K562 (cell line): ENCODE data around the gene LATS2. TPM values are rescaled to one million over a fixed set of nuclear protein-coding genes. Genes with fewer than 3 reads are reported as not detected.
A peak's percentile ranks its signal among the peaks of the same experiment; 100 is the strongest.
"Not testable (repeated sequence)": the region's sequence is repeated elsewhere in the genome, so short reads cannot be mapped to it uniquely, and the experiment has no call there.

ENCODE experiments used
- ATAC-seq: fragments of 200-7000 bp; cut with Tn5 transposase; 3 replicates; pipeline ENCODE4 v1.9.1; 2020; ENCODE audit warnings: moderate library complexity
- BruUV-seq: library from RNA; stranded (reverse); fragments of 400-500 nt; replicated peaks from 2 replicates; lab custom pipeline; 2021; lab: Mats Ljungman, UMichigan
- CTCF ChIA-PET: fragments of 300-600 bp; formaldehyde crosslinking; extraction: SDS; loops from one replicate; lab custom pipeline; 2021; ENCODE audit warnings: low intra/inter-chr PET ratio; lab: Yijun Ruan, JAX
- POLR2A ChIA-PET: fragments of 300-600, 350-650 bp; sonication (Branson Sonifier 250); formaldehyde crosslinking; extraction: SDS; loops from one replicate; lab custom pipeline; 2021; ENCODE audit warnings: antibody characterized with exemption, inconsistent platforms; lab: Yijun Ruan, JAX
- DNase-seq, 4 experiments: peaks; one replicate each; pipeline versions ENCODE4 v3.0.0 to v3.0.0-alpha.2; 2011 to 2018; ENCODE audit warnings: low spot score in 3 of 4, mixed read lengths in 3 of 4; ENCODE audit errors: extremely low read depth in 1 of 4
- FAIRE-seq: peaks from 2 replicates; lab custom pipeline; 2011; peaks lifted over from hg19 to GRCh38; lab: Jason Lieb, UNC
- H2AFZ ChIP-seq: 2 replicates; pipeline ENCODE4 v1.6.0; 2011; ENCODE audit warnings: low read depth, low read length, control low read depth, inconsistent platforms
- H3K27ac ChIP-seq: fragments of 200-600 bp; 3 replicates; pipeline ENCODE4 v1.8.0; 2011; ENCODE audit warnings: low read depth, mild to moderate bottlenecking, control low read depth, inconsistent platforms, low read length, moderate library complexity, mixed read lengths; ENCODE audit errors: extremely low read depth
- H3K27me3 ChIP-seq, 2 experiments: fragments of 300-600 bp in 1 of 2; 2 replicates in 1 of 2; 3 replicates in 1 of 2; pipeline versions ENCODE4 v1.6.0 to v1.8.0; 2011; ENCODE audit warnings: inconsistent platforms in 2 of 2, low read length in 2 of 2, mild to moderate bottlenecking in 1 of 2, mixed read lengths in 1 of 2, moderate library complexity in 1 of 2; ENCODE audit not compliant: control insufficient read depth in 2 of 2, insufficient read depth in 2 of 2
- H3K36me3 ChIP-seq: fragments of 300-600 bp; 3 replicates; pipeline ENCODE4 v1.8.0; 2011; ENCODE audit warnings: mild to moderate bottlenecking, low read length, inconsistent platforms; ENCODE audit not compliant: control insufficient read depth, insufficient read depth
- H3K4me1 ChIP-seq, 2 experiments: fragments of 200-600 bp in 1 of 2; replicated peaks in 1 of 2; 2 replicates in 1 of 2; 3 replicates in 1 of 2; pipeline versions ENCODE4 v1.5.1 to v1.8.0; 2011; ENCODE audit warnings: inconsistent platforms in 2 of 2, low read length in 2 of 2, mild to moderate bottlenecking in 1 of 2, mixed read lengths in 1 of 2, moderate library complexity in 1 of 2; ENCODE audit not compliant: control insufficient read depth in 2 of 2, insufficient read depth in 2 of 2
- H3K4me2 ChIP-seq: 2 replicates; pipeline ENCODE4 v1.6.1; 2011; ENCODE audit warnings: low read length, control low read depth, inconsistent platforms, mixed read lengths; ENCODE audit not compliant: insufficient read depth
- H3K4me3 ChIP-seq: fragments of 200-600 bp; sonication (generic), shearing (Covaris generic); 2 replicates; pipeline ENCODE4 v1.5.1; 2016; ENCODE audit warnings: control low read depth, inconsistent platforms
- H3K79me2 ChIP-seq: fragments of 200-600 bp; 3 replicates; pipeline ENCODE4 v1.8.0; 2011; ENCODE audit warnings: low read length, inconsistent platforms; ENCODE audit not compliant: control insufficient read depth, insufficient read depth
- H3K9ac ChIP-seq, 2 experiments: 2 replicates each; pipeline versions ENCODE4 v1.6.0 to v1.6.1; 2011; ENCODE audit warnings: low read depth in 2 of 2, low read length in 2 of 2, control low read depth in 1 of 2, inconsistent platforms in 1 of 2, mild to moderate bottlenecking in 1 of 2, mixed read lengths in 1 of 2; ENCODE audit not compliant: insufficient read depth in 1 of 2
- H3K9me1 ChIP-seq: one replicate; pipeline ENCODE4 v1.6.0; 2011; ENCODE audit warnings: inconsistent platforms, mild to moderate bottlenecking, low read length, moderate library complexity; ENCODE audit not compliant: control insufficient read depth, insufficient read depth
- H3K9me3 ChIP-seq: replicated peaks from 2 replicates; pipeline ENCODE4 v1.5.1; 2011; ENCODE audit warnings: low read depth, low read length, inconsistent platforms; ENCODE audit not compliant: control insufficient read depth, insufficient read depth
- H4K20me1 ChIP-seq: replicated peaks from 2 replicates; pipeline ENCODE4 v1.6.1; 2011; ENCODE audit warnings: low read length, inconsistent platforms, mixed read lengths; ENCODE audit not compliant: control insufficient read depth, insufficient read depth
- ERF ChIP-seq: fragments of 450-650 bp; formaldehyde crosslinking; IDR thresholded peaks from 2 replicates; pipeline ENCODE4 v1.4.0; 2020; ENCODE audit warnings: mild to moderate bottlenecking, mixed read lengths
- MEIS2 ChIP-seq: fragments of 450-650 bp; IDR thresholded peaks from 2 replicates; pipeline ENCODE4 v1.6.1; 2014; ENCODE audit warnings: mild to moderate bottlenecking; ENCODE audit not compliant: partially characterized antibody
- NFIC ChIP-seq: fragments of 450-650 bp; IDR thresholded peaks from 2 replicates; pipeline ENCODE4 v1.6.1; 2017; ENCODE audit warnings: mild to moderate bottlenecking, inconsistent platforms
- NRF1 ChIP-seq, 2 experiments: fragments of 450-650 bp; IDR thresholded peaks in 1 of 2; conservative IDR thresholded peaks in 1 of 2; 2 replicates each; pipeline ENCODE4 v1.6.1; 2014; ENCODE audit warnings: mild to moderate bottlenecking in 2 of 2
- PBX2 ChIP-seq, 2 experiments: IDR thresholded peaks in 1 of 2; conservative IDR thresholded peaks in 1 of 2; 2 replicates each; pipeline ENCODE4 v1.6.1; 2016; ENCODE audit warnings: low read depth in 2 of 2, mild to moderate bottlenecking in 1 of 2, missing compliant biosample characterization in 1 of 2, missing genetic modification characterization in 1 of 2, moderate library complexity in 1 of 2
- PKNOX1 ChIP-seq: fragments of 450-650 bp; IDR thresholded peaks from 2 replicates; pipeline ENCODE4 v1.6.1; 2016
- PURB ChIP-seq: sonication (generic); formaldehyde crosslinking; IDR thresholded peaks from 2 replicates; pipeline ENCODE4 v1.9.0; 2021; ENCODE audit warnings: low read depth, mild to moderate bottlenecking, missing genetic modification reagents
- TCF7L2 ChIP-seq: fragments of 150-350 bp; IDR thresholded peaks from 2 replicates; pipeline ENCODE4 v1.6.1; 2016; ENCODE audit warnings: low read depth, mild to moderate bottlenecking, low read length, moderate library complexity
- WGBS: fragments of 100-300 bp; shearing (Covaris generic); methylation state at CpG from one replicate; pipeline ENCODE4 v1.1.6; 2016; ENCODE audit warnings: low coverage, mixed read lengths; ENCODE audit not compliant: insufficient coverage; ENCODE audit errors: missing lambda C conversion rate; 5-methylcytosine and 5-hydroxymethylcytosine counted together
- in situ Hi-C: fragments of 300-500 bp; cut with MboI; formaldehyde crosslinking; loops from 4 replicates; pipeline ENCODE4 v1.15.0; 2018; ENCODE audit warnings: inconsistent platforms, mixed read lengths
- intact Hi-C: fragments of 100-400 bp; cut with micrococcal nuclease; formaldehyde crosslinking; loops from 2 replicates; pipeline ENCODE4 v1.14.2; 2022
- polyA plus RNA-seq, 8 experiments: library from polyadenylated mRNA; depleted of rRNA in 4 of 8; stranded (reverse) in 5 of 8; unstranded in 3 of 8; fragments of >200 nt; fragmentation: Nextera tagmentation in 2 of 8; fragmentation: Illumina TruSeq in 1 of 8; extraction: Ambion mirVana in 2 of 8; extraction: Trizol in 1 of 8; gene quantifications; 2 replicates each; pipeline versions ENCODE4 v1.2.1 to v1.2.3, GENCODE V29; 2011 to 2014; ENCODE audit warnings: inconsistent platforms in 1 of 8, missing spikeins in 1 of 8
- total RNA-seq, 7 experiments: library from RNA; depleted of rRNA in 6 of 7; stranded (reverse); fragments of >200 nt in 6 of 7; fragmentation: Illumina TruSeq in 2 of 7; extraction: Trizol in 2 of 7; gene quantifications; 2 replicates each; pipeline versions ENCODE4 v1.2.1 to v1.2.3, GENCODE V29; 2011 to 2021; ENCODE audit warnings: low replicate concordance in 1 of 7

The LATS2 gene
- total and polyA plus RNA-seq, 9 of the 15 experiments (the other 6 are each of a cell fraction or from before 2014, with no cell fraction given): 0.18 to 3.7 (median 0.76) TPM

- ATAC-seq, H3K9me1 ChIP-seq, H3K4me1 ChIP-seq, H2AFZ ChIP-seq, in situ Hi-C loops, H4K20me1 ChIP-seq, H3K4me2 ChIP-seq, DNase-seq, H3K36me3 ChIP-seq, H3K9ac ChIP-seq, FAIRE-seq, H3K9me3 ChIP-seq, BruUV-seq, H3K27me3 ChIP-seq, H3K27ac ChIP-seq: not testable (repeated sequence)
- peak; percentile 74 to 79 for TF ChIP-seq NRF1 (conservative IDR thresholded peaks at IDR 0.05 in 1 of 2, IDR thresholded peaks at IDR 0.05 in 1 of 2)
- TF ChIP-seq, all 486 proteins: peak for 1; not testable (repeated sequence) for 485
- CTCF ChIA-PET, H3K79me2 ChIP-seq, intact Hi-C loops, POLR2A ChIA-PET, H3K4me3 ChIP-seq: not testable (repeated sequence)
- 11% methylated on average over 6 of the region's 10 CpGs for WGBS
Observed at GRCh38 chr13:20961663-20962062, 99.7 kb downstream of the LATS2 start.

GRCh38 chr13:20960663-20961309, 100.6 kb downstream of the LATS2 start:
- no peak overlapping the region for H3K9ac ChIP-seq
- no TSS peak for BruUV-seq
- H3K9me1 ChIP-seq: no peaks in the 10 kb centered on the region
- H3K9me3 ChIP-seq: no peaks in the 10 kb centered on the region
- H3K79me2 ChIP-seq: no peaks in the 10 kb centered on the region
- H3K4me1 ChIP-seq: no peaks in the 10 kb centered on the region; a peak in 1 of 5 replicates
- FAIRE-seq (no peak), DNase-seq (peak in 1 of 4 experiments; percentile 9), ATAC-seq (no peak)
- H3K4me2 ChIP-seq: no peak overlapping the region
- peak; percentile 33 for TF ChIP-seq MEIS2
- no peak for TF ChIP-seq ERF (CRISPR knock-in tag)
- no peak for TF ChIP-seq PURB
- TF ChIP-seq PKNOX1: peak; percentile 66
- TF ChIP-seq TCF7L2: no peak
- TF ChIP-seq PBX2 (CRISPR knock-in tag; IDR thresholded peaks at IDR 0.05; ENCODE audit: low read depth): no peak
- TF ChIP-seq PBX2 (tag; conservative IDR thresholded peaks at IDR 0.05; ENCODE audit: low read depth): 0 out of 2 replicates have a peak, but pooled peaks have one; percentile 26
- TF ChIP-seq NFIC: peak; percentile 22; the same call in 1 of the 2 replicates
- ChIA-PET POLR2A (no interaction called here), CTCF (no interaction called here)
- WGBS: 0% methylated on average over 12 of the region's 14 CpGs
- no peaks in the 10 kb centered on the region for H3K36me3 ChIP-seq
- no peak overlapping the region for H2AFZ ChIP-seq
- intact Hi-C loops: no loop called here
- H3K27me3 ChIP-seq: peaks cover 4 to 10% of the 10 kb centered on the region in 2 experiments; a peak in 3 of 5 replicates
- in situ Hi-C loops: no loop called here
- no peak overlapping the region for H3K4me3 ChIP-seq
- no peak overlapping the region for H3K27ac ChIP-seq
- H4K20me1 ChIP-seq: no peaks in the 10 kb centered on the region
